HUES48 (cell line): ENCODE measurements around the gene FOXK1.

Experiments
- H3K27ac ChIP-seq: one replicate; pipeline ENCODE4 v1.7.0; 2013; ENCODE audit warnings: low read depth, low read length, inconsistent platforms
- H3K27me3 ChIP-seq: 2 replicates; pipeline ENCODE4 v1.6.1; 2013; ENCODE audit warnings: mild to moderate bottlenecking, low read length; ENCODE audit not compliant: control insufficient read depth, insufficient read depth
- H3K36me3 ChIP-seq: 2 replicates; pipeline ENCODE4 v1.6.1; 2013; ENCODE audit warnings: low read length; ENCODE audit not compliant: control insufficient read depth, insufficient read depth
- H3K4me1 ChIP-seq: 2 replicates; pipeline ENCODE4 v1.6.1; 2013; ENCODE audit warnings: mild to moderate bottlenecking, low read length; ENCODE audit not compliant: control insufficient read depth, insufficient read depth
- H3K4me3 ChIP-seq: 2 replicates; pipeline ENCODE4 v1.5.1; 2013; ENCODE audit warnings: mild to moderate bottlenecking, low read depth, low read length
- H3K9ac ChIP-seq: 2 replicates; pipeline ENCODE4 v1.6.1; 2013; ENCODE audit warnings: mild to moderate bottlenecking, low read depth, low read length, moderate library complexity
- H3K9me3 ChIP-seq: 2 replicates; pipeline ENCODE4 v1.6.1; 2013; ENCODE audit warnings: low read length; ENCODE audit not compliant: control insufficient read depth, insufficient read depth

Gene FOXK1

DNA sequence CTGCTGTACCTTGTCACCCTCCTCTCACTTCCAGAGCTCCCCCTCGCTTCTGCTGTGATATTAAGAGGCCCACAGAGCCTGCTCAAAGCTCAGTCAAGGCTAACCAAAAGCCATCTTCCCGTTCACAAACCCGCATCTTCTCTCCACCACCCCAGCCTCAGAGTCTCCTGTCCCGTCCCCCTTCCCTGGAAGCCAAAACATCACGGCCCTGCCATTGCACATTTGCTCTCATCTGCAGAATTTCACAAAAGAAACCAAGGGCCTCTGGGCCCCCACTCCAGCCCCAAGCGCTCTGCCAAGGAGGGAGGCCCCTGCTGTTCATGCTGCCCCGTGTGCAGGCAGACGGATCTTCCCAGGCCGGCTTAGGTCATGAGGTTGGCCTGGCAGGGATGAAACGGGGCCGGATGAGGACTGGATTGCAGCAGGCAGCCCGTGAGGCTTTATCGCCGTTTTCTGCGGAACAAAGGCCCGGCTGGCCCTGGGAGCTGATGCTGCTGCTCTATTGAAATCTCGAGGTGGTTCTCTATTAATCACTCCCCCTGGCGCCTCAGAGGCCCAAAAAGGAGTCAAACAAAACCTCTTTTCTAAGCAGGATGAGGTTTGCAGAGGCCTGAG is 31.6 kb upstream of the FOXK1 start:
- H3K4me1 ChIP-seq: no peaks in the 10 kb centered on the region
- no peak overlapping the region for H3K4me3 ChIP-seq
- H3K9ac ChIP-seq: no peak overlapping the region; the same call in 1 of the 2 replicates
- no peaks in the 10 kb centered on the region; the same call in 1 of the 2 replicates for H3K9me3 ChIP-seq
- no peaks in the 10 kb centered on the region for H3K36me3 ChIP-seq
- H3K27ac ChIP-seq: peak overlapping the region; percentile 50
- no peaks in the 10 kb centered on the region for H3K27me3 ChIP-seq

DNA sequence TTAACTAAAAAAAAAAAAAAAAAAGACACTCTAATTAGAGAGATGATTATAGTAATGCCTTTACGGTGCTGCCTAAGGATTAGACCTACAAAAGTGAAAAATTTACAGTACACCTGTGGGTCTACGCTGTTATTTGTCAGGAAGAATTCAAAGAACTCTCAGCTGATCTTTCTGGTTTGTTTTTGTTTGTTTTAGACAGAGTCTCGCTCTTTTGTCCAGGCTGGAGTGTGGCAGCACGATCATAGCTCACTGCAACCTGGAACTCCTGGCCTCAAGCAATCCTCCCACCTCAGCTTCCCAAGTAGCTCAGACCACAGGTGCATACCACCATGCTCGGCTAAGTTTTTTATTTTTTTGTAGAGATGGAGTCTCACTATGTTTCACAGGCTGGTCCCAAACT is 28.3 kb upstream of the FOXK1 start:
- Histone ChIP-seq H3K4me3 (no peak overlapping the region), H3K9me3 (no peaks in the 10 kb centered on the region; the same call in none of the 2 replicates), H3K27ac (no peak overlapping the region), H3K36me3 (no peaks in the 10 kb centered on the region), H3K4me1 (no peaks in the 10 kb centered on the region), H3K27me3 (no peaks in the 10 kb centered on the region), H3K9ac (no peak overlapping the region)

DNA sequence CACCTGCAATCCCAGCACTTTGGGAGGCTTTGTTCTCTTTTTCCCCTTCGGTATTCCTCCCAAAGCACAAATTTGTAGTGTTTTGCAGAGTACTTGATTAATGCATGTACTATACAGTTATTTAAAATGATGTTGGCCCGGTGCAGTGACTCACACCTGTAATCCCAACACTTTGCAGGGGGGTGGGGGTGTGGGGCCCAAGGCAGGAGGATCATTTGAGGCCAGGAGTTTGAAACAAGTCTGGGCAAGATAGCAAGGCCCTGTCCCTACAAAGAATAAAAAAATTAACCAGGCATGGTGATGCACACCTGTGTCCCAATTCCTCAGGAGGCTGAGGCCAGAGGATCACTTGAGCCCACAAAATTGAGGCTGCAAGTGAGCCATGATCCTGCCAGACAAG is 26.8 kb upstream of the FOXK1 start:
- Histone ChIP-seq H3K4me1 (no peaks in the 10 kb centered on the region), H3K9ac (no peak overlapping the region), H3K27ac (no peak overlapping the region), H3K36me3 (no peaks in the 10 kb centered on the region), H3K9me3 (peaks cover 5% of the 10 kb centered on the region), H3K4me3 (no peak overlapping the region), H3K27me3 (no peaks in the 10 kb centered on the region)

DNA sequence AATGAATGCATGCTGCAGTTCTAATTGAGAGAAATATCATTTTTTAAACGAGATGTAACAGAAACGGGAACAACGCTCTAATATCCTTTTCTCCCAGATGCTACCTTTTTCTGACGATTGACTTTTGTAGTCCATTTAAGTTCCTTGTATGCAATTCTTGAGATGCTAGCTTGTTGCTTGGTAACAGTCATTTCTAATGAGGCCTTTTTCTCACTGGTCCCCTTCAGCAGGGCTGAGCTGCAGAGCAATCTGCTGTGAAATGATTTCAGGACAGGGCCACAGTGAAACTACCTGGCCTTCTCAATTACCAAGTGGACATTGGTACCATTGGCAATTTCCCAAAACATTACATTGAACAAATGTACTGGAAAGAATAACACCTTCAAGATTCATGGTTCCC is 26.2 kb upstream of the FOXK1 start:
- no peaks in the 10 kb centered on the region for H3K4me1 ChIP-seq
- H3K9ac ChIP-seq: no peak overlapping the region
- no peaks in the 10 kb centered on the region for H3K27me3 ChIP-seq
- peaks cover 8% of the 10 kb centered on the region for H3K9me3 ChIP-seq
- H3K4me3 ChIP-seq: no peak overlapping the region
- H3K36me3 ChIP-seq: no peaks in the 10 kb centered on the region
- no peak overlapping the region for H3K27ac ChIP-seq

DNA sequence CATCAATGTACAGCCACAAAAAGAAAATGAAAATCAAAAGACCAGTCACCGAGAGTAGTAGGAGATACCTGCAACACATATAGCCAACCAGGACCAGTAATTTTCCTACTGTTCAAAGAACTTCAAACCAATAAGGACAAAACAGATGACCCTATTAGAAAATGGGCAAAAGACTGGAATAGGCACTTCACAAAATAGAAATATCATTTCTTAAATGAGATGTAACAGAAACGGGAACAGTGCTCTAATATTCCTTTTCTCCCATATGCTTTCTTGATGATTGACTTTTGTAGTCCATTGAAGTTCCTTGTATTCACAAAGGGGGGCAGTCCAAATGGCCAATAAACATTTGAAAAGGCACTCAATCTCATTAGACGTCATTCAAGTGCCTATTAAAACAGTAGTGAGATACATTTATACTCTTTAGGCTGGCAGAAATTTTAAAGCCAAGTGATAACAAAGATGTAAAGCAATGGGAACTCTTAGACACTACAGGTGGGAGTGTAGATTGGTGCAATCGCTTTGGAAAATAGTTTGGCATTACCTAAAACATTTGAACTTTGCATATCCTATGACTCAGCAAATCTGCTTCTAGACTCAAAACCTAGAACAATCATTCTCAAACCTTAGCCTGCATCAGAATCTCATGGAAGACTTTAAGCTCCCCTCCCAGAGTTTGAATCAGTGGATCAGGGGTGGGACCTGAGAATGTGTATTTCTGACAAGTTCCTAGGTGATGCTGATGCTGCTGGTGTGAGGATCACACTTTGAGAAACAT is 24.3 kb upstream of the FOXK1 start:
- Histone ChIP-seq H3K27ac (no peak overlapping the region), H3K4me1 (no peaks in the 10 kb centered on the region), H3K4me3 (no peak overlapping the region), H3K27me3 (no peaks in the 10 kb centered on the region), H3K36me3 (no peaks in the 10 kb centered on the region), H3K9ac (no peak overlapping the region), H3K9me3 (peaks cover 8% of the 10 kb centered on the region)

DNA sequence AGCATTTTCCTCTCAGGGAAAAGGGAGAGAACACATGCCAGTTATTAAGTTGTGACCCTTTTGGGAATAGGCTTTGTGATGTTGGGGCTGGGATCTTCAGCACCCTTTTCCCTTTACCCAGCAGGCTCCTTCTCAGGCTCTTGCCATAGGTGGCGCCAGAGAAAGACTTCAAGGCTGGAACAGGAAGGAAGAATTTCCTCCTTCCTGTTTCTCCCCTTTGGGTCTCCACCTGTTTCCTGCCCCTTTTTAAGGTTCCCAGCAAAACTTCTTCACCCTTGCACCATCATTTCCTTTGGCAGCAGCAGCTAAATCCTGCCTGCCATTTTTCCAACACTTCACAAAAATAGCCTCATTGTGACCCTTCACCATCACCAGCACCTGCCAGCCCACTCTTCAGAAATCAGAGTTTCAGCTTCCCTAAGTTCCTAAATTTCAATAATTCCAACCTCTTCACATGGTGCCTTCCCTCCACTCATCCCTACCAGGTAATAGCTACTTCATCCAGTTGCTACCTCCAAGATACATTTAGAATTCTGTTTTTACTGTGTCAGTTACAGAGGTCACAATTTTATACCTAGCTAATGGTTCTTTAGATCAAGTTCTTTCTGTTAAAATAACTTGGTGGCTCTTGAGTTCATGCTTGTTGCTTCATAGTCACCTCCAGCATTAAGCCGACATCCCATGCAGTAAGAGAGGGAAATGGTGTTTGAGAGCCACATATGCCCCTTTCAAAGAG is 22.4 kb upstream of the FOXK1 start:
- Histone ChIP-seq H3K9me3 (peaks cover 8% of the 10 kb centered on the region), H3K27me3 (no peaks in the 10 kb centered on the region), H3K27ac (no peak overlapping the region), H3K4me1 (no peaks in the 10 kb centered on the region), H3K4me3 (no peak overlapping the region), H3K9ac (no peak overlapping the region), H3K36me3 (no peaks in the 10 kb centered on the region)

DNA sequence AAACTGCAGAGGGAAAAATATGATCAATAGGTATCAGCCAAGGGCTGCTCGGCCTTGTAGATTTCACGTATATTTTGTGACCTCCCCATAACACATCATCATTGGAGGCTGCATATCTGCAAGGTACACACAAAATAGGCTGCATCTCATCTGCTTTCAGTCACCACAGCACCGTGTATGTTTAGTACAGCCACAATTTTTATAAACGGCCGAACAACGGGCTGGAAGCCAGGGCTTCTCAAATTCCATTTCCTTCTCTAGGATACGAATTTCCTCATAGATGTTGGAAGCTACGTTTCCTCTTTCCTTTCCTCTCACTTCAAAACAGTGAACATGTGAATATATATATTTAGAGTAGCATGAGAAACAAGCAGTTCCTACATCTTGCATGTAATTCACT is 20.2 kb upstream of the FOXK1 start:
- Histone ChIP-seq H3K27ac (no peak overlapping the region), H3K9ac (no peak overlapping the region), H3K36me3 (no peaks in the 10 kb centered on the region), H3K9me3 (peaks cover 8% of the 10 kb centered on the region), H3K27me3 (no peaks in the 10 kb centered on the region), H3K4me1 (no peaks in the 10 kb centered on the region), H3K4me3 (no peak overlapping the region)

DNA sequence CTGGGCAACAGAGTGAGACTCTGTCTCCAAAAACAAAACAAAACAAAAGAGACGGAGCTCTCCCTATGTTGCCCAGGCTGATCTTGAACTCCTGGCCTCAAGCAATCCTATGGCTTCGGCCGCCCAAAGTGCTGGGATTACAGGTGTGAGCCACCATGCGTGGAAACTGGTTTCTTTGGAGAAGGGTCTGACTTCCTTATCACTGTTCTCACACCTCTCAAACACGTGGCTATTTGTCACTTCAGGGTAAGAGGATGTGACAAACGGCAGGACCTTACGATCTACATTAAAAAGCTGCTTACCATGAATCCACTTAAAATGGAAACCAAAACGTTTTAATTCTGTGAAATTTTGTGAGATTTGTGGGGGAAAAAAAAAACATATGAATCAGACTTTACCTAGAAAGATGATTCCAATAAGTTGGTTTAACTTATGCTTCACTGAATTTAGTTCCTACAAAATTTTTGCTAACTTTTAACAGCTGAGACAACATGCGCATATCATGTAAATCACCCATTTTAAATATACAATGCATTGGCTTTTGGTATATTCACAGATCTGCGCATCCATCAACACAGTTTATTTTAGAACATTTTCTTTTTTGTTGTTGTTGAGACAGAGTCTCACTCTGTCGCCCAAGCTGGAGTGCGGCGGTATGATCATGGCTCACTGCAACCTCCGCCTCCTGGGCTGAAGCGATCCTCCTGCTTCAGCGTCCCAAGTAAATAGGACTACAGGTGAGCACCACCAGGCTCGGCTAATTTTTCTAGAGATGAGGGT is 18.7 kb upstream of the FOXK1 start:
- Histone ChIP-seq H3K9ac (no peak overlapping the region), H3K4me3 (no peak overlapping the region), H3K9me3 (peaks cover 8% of the 10 kb centered on the region), H3K4me1 (no peaks in the 10 kb centered on the region), H3K27ac (no peak overlapping the region), H3K27me3 (no peaks in the 10 kb centered on the region), H3K36me3 (no peaks in the 10 kb centered on the region)

DNA sequence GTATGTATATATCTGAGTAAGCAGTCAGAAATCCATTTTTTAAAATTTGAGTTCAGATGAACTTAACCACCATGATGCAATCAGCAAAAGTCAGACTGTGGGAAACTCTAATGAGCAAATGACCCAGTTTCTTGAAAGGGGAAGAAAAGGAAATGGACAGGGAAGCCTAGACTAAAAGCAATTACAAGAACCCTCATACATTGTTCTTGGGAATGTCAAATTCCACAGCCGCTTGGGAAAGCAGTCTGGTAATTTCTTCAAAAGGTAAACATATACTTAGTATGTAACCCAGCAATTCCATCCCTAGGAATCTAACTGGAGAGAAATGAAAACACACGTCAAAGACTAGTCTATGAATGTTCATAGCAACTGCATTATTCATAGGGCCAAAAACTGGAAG is 16.4 kb upstream of the FOXK1 start:
- H3K4me1 ChIP-seq: no peaks in the 10 kb centered on the region
- no peaks in the 10 kb centered on the region for H3K36me3 ChIP-seq
- no peaks in the 10 kb centered on the region for H3K27me3 ChIP-seq
- H3K9me3 ChIP-seq: no peaks in the 10 kb centered on the region
- no peak overlapping the region for H3K27ac ChIP-seq
- no peak overlapping the region for H3K4me3 ChIP-seq
- H3K9ac ChIP-seq: no peak overlapping the region

DNA sequence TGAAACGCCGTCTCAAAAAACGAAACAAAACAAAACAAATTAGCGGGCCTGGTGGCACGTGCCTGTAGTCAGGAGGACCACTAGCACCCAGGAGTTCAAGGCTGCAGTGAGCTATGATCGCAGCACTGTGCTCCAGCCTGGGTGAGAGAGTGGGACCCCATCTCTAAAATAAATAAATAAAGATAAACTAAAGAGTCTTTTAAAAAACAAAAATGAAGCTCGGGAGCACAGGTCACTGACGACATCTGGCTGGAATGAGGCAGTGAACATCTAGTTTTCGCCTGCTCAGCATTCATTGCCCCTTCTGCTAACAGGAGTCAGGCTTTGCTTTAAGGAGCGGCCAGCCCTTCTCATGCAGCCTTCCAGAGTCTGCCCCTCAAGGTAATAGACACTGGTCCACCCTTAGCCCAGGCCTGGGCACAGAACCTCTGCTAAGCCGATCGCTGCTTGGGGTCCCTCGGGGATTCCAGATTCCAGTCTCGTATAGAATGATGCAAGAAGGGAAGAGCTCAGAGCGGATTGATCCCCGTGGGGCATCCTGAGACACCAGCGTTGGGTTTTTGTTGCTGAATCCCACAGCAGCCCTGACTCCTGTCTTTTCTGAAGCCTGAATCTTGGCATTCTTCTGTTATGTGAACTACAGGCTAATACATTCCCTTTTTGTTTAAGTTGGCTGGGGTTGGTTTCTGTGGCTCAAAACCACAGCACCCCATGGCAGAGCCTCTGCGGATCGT is 14.2 kb upstream of the FOXK1 start:
- peaks cover 5% of the 10 kb centered on the region; the same call in 1 of the 2 replicates for H3K9me3 ChIP-seq
- no peak overlapping the region for H3K9ac ChIP-seq
- H3K4me1 ChIP-seq: no peaks in the 10 kb centered on the region
- no peak overlapping the region for H3K4me3 ChIP-seq
- no peaks in the 10 kb centered on the region for H3K27me3 ChIP-seq
- H3K36me3 ChIP-seq: no peaks in the 10 kb centered on the region
- H3K27ac ChIP-seq: no peak overlapping the region
